Left colon (tissue), 2 donors: ENCODE data around the gene PPP2R5C. TPM values are rescaled to one million over a fixed set of nuclear protein-coding genes. Genes with fewer than 3 reads are reported as not detected.

Experiments
- ATAC-seq: fragments of 200-7000 bp; cut with Tn5 transposase; one replicate; pipeline ENCODE4 v1.9.1; 2020; ENCODE audit warnings: mild to moderate bottlenecking, moderate library complexity
- DNase-seq, 2 donors: peaks; one replicate each; pipeline ENCODE4 v3.0.0-alpha.2; 2020
- intact Hi-C, 2 donors: fragments of 100-400 bp; cut with DNase I in 1 of 2; cut with micrococcal nuclease in 1 of 2; formaldehyde crosslinking; loops; one replicate each; pipeline versions ENCODE4 v1.11.2 to v1.14.0; 2022; cut with DNase I, micrococcal nuclease
- total RNA-seq, 2 donors: library from RNA; stranded (reverse); fragmentation: NEBNext Ultra II Directional; extraction: Animal tissue kit (Norgen Biotek cat#: 25700); gene quantifications; one replicate each; pipeline ENCODE4 v1.2.1, GENCODE V29; 2021
- donor health status: DM: no; HTN: no; CAD: no.
- donor health status: DM: yes; HTN: yes; CAD: no.

PPP2R5C gene
- total RNA-seq, 2 donors from 2014 or later: 139 to 144 TPM

DNA sequence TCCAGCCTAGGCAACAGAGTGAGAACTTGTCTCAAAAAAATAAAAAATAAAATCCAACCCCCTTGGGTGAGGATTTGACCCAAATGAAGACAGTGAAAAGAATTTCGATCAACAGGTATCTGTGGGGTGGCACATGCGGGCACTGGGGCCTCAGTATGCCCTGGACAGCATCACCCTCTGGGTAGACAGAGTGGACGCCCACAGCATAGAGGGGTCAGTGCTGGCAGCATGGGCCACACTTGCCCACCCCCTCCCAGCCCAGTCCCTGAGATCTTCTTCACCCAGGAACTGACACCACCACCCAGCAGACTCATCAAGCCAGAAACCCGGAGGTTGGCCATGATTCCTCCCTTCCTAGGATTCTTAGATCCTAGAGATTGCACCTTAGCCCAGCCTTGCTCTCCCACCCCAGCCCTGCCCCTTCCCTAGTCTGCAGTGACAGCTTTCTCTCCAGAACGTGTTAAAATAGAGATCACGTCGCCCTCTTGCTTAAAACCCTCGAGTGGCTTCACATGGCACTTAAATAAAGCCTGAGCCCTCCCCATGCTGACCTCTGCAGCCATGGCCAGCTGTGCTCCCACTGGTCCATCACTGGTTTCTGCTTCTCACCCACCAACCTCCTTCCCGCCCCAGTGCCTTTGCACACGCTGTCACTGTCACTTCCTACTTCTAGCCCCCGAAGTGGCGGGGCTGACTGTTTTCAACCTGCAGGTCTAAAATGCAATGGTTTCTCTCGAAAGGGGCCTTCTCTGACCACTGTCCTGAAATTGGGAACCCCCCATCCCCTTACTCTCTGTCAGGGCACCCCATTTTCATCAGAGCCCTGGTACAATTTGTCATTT lies 176.6 kb downstream of the PPP2R5C start:
- DNase-seq: no peak
- intact Hi-C loops: no loop called here
- no peak for ATAC-seq

GRCh38 chr14:101939646-101940170 lies 178.2 kb downstream of the PPP2R5C start:
- no peak for ATAC-seq
- intact Hi-C loops: no loop called here
- no peak for DNase-seq

- intact Hi-C loops: no loop called here
- DNase-seq (no peak), ATAC-seq (no peak)
These were observed 182.9 kb downstream of the PPP2R5C start for GRCh38 chr14:101944451-101944850.

DNA sequence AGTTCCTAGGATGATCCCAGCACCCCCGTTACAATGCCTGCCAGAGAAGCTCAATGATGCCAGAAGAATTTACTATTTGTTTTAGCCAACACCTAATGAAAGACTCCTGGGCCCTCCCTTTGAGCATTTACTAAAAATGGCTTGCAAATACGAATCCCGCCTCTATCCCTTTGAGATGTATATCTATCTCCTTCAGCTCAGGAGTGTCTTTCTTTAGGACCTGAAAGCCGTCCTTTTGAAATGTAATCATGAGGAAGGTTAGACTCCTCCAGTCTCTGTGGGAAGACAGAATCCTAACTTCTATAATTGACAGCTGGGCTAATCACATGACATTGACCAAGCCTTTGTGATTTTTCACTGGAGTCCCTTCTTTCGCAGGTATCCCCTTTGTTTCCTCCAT lies 183.7 kb downstream of the PPP2R5C start:
- ATAC-seq (no peak), DNase-seq (no peak)
- intact Hi-C loops: loop anchor here in 1 of 2 donors (5.0 kb wide), 1 partner anchor 173 kb away; no protein-coding TSS in a partner anchor

- intact Hi-C loops: loop anchor here in 1 of 2 donors (5.0 kb wide), 1 partner anchor 175 kb away; no protein-coding TSS in a partner anchor
- DNase-seq: peak; percentile 43 to 55
- peak; percentile 12 for ATAC-seq
These were observed 186.0 kb downstream of the PPP2R5C start for GRCh38 chr14:101947577-101947903.

- DNase-seq (peak; percentile 100), ATAC-seq (peak; percentile 94)
- intact Hi-C loops: loop anchor here in 1 of 2 donors (5.0 kb wide), 1 partner anchor 176 kb away; no protein-coding TSS in a partner anchor
These were observed 186.6 kb downstream of the PPP2R5C start for GRCh38 chr14:101947904-101948665.

DNA sequence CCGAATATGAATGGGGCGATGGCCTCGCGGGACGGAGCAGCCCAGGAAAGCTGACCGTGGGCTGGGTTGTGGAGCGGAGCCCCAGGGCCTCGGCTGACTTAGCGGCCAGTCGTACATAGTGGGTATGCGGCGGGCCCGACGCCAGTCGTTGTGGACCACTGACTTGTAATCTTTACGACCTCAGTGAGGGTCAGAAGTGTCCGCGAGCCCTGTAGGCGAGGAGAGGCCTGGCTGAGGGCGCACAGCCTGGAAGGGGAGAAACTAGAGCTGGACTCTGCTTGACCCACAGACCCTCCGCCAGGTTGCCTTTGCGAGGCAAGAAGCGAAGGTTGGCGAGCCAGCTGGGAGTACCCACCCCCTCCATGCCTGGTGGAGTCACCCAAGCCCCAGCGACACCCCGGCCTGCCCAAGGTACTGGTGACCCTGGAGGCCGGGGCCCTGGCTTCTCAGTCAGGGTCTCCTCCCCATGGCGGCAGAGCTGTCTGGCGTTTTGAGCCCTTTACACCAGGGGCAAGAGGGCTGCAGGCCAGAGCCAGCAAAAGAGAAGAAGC lies 187.2 kb downstream of the PPP2R5C start:
- ATAC-seq (peak; percentile 13), DNase-seq (peak; percentile 41)
- intact Hi-C loops: loop anchor here in 1 of 2 donors (5.0 kb wide), 1 partner anchor 176 kb away; no protein-coding TSS in a partner anchor

DNA sequence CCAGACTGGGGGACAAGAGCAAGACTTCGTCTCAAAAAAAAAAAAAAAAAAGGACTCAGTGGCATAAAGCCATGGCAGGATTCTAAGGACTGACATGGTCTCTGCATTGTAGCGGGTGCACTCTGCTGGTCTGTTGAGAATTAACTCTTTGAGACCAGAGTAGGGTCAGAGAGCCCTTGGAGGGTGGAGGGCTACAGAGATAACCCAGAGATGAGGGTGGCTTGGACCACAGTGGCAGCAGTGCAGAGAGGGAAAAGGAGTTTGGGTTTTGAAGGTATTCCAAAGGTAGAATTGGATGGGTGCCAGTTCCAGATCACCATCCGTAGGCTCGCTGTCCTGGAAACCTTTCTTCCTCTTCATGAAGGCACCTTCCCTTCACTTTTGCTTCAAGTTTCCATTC lies 188.6 kb downstream of the PPP2R5C start:
- no peak for DNase-seq
- intact Hi-C loops: no loop called here
- ATAC-seq: no peak

- DNase-seq: peak in 1 of 2 donors; percentile 24
- ATAC-seq: no peak
- intact Hi-C loops: no loop called here
These were observed 189.2 kb downstream of the PPP2R5C start for GRCh38 chr14:101950516-101951215.

- no peak for ATAC-seq
- intact Hi-C loops: no loop called here
- DNase-seq: no peak
These were observed 191.6 kb downstream of the PPP2R5C start for GRCh38 chr14:101953151-101953550.

DNA sequence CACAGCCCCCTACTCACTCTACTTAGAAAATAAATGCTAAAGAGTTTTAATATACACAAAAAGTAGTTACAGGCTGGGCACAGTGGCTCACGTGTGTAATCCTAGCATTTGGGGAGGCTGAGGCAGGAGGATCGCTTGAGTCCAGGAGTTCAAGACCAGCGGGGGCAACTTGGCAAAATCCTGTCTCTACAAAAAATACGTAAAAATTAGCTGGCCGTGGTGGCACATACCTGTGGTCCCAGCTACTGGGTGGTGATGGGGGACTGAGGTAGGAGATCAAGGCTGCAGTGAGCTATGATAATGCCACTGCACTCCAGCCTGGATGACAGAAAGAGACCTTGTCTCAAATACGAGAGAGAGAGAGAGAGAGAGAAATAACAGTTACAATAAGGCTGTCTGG lies 193.0 kb downstream of the PPP2R5C start:
- intact Hi-C loops: no loop called here
- DNase-seq (no peak), ATAC-seq (no peak)

DNA sequence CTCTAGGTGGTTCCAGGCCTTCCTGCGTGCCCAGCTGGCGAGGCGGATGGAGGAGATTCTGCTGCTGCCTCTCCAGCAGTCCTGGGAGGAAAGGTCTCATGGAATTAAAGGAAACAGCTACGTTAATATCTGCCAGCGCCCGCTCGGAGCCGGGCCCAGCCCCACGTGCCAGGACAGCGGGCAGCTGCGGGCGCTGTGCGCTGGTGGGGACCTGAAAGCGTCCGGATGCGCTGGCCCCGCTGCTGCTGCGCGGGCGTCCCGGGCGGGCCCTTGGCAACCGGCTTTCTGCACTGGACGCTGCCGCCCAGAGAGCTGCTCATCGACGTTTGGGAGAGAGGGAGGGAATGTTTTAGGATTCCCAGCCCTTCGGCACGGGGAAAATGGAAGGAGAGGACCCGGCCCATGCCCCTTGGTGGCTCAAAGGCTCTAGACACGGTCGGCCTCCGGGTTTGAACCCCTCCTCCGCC lies 194.2 kb downstream of the PPP2R5C start:
- DNase-seq (no peak), ATAC-seq (no peak)
- intact Hi-C loops: no loop called here

- intact Hi-C loops: no loop called here
- DNase-seq (no peak), ATAC-seq (no peak)
These were observed 194.8 kb downstream of the PPP2R5C start for GRCh38 chr14:101956179-101956885.

GRCh38 chr14:101957406-101958234 lies 196.1 kb downstream of the PPP2R5C start:
- intact Hi-C loops: no loop called here
- ATAC-seq (no peak), DNase-seq (no peak)

DNA sequence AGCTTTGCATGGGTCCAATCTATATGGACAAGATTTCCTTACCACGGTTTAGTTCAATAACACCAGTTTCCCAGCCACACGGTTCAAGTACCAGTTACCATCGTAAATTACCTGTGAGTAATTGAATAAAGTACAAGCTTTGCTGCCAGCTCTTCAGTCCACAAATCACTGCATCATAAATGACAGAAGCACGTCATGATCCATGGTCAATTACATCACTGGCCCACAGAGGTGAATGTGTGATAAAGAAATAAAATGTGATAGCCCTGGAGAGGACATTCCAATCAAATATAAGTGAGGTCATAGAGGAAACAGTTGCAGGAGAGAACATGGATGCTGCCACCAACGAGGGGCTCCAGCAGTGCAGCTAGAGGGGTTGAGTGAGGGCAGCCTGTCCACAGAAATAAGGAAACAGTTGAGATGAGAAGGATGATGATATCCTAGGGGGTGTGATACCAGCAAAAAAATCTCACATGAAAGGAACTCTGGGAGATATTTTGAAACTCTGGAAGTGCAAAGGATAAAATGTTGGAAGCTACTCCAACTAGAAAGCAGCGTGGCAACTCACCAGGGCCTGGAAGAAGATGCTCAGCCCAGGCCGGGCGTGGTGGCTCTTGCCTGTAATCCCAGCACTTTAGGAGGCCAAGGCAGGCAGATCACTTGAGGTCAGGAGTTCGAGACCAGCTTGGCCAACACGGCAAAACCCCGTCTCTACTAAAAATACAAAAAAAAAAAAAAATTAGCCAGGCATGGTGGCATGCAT lies 197.1 kb downstream of the PPP2R5C start:
- intact Hi-C loops: no loop called here
- DNase-seq (no peak), ATAC-seq (peak; percentile 10)

GRCh38 chr14:101959277-101959676 lies 197.8 kb downstream of the PPP2R5C start:
- intact Hi-C loops: no loop called here
- no peak for DNase-seq
- ATAC-seq: no peak

DNA sequence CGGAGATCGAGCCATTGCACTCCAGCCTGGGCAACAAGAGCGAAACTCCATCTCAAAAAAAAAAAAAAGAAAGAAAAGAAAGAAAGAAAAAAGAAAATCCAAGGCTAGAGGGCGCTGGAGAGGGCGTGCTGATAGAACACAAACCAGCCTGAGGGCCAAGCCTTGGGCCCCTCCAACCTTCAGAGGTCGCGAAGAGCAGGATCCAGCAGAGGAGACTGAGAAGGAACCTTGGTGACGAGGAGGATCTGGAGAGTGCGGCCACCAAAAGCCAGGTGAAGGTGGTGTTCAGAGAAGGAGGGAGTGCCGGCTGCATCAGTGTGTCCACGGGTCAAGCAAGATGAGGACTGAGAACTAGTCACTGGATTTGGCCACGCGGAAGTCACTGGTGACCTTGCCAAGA lies 198.7 kb downstream of the PPP2R5C start:
- intact Hi-C loops: no loop called here
- ATAC-seq (no peak), DNase-seq (peak in 1 of 2 donors; percentile 37)
